Common myeloid progenitor, CD34-positive (primary cell): ENCODE data around the gene PHLDA3.

Source experiments
- CTCF ChIA-PET: fragments of 350-600 bp; sonication (Branson Sonifier 250); formaldehyde crosslinking; loops from one replicate; lab custom pipeline; 2021; ENCODE audit warnings: antibody characterized with exemption; lab: Charles Lee
- POLR2A ChIA-PET: fragments of 350-600 bp; sonication (Branson Sonifier 250); formaldehyde crosslinking; loops from one replicate; lab custom pipeline; 2021; ENCODE audit warnings: antibody characterized with exemption; lab: Charles Lee
- DNase-seq, 3 donors: peaks; one replicate each; pipeline versions ENCODE4 v3.0.0 to v3.0.0-alpha.2; 2013
- H3K27ac ChIP-seq, 2 experiments: 1 replicate in 1 of 2; 2 replicates in 1 of 2; pipeline ENCODE4 v1.7.0; 2013; ENCODE audit warnings: inconsistent platforms in 2 of 2, low read length in 2 of 2, mild to moderate bottlenecking in 2 of 2, low read depth in 1 of 2, moderate library complexity in 1 of 2; ENCODE audit not compliant: severe bottlenecking in 2 of 2, insufficient read depth in 1 of 2, poor library complexity in 1 of 2
- H3K27me3 ChIP-seq, 5 experiments: replicated peaks in 2 of 5; 1 replicate in 3 of 5; 2 replicates in 2 of 5; pipeline versions ENCODE4 v1.6.1 to v1.7.0; 2013; ENCODE audit warnings: low read length in 4 of 5, mild to moderate bottlenecking in 2 of 5, moderate library complexity in 2 of 5, inconsistent platforms in 1 of 5; ENCODE audit not compliant: insufficient read depth in 5 of 5, control insufficient read depth in 4 of 5
- H3K36me3 ChIP-seq, 4 experiments: 1 replicate in 2 of 4; 2 replicates in 2 of 4; pipeline versions ENCODE4 v1.6.1 to v1.7.0; 2013; ENCODE audit warnings: low read length in 3 of 4, control low read depth in 1 of 4, mild to moderate bottlenecking in 1 of 4; ENCODE audit not compliant: control insufficient read depth in 4 of 4, insufficient read depth in 4 of 4
- H3K4me1 ChIP-seq, 4 experiments: 1 replicate in 3 of 4; 2 replicates in 1 of 4; pipeline versions ENCODE4 v1.6.1 to v1.7.1; 2013; ENCODE audit warnings: low read length in 3 of 4, mild to moderate bottlenecking in 3 of 4, control low read depth in 1 of 4, inconsistent platforms in 1 of 4, moderate library complexity in 1 of 4; ENCODE audit not compliant: control insufficient read depth in 4 of 4, insufficient read depth in 4 of 4; ENCODE audit errors: control extremely low read depth in 1 of 4
- H3K4me3 ChIP-seq, 7 experiments: 1 replicate in 4 of 7; 2 replicates in 3 of 7; pipeline versions ENCODE4 v1.5.1 to v1.7.0; 2013; ENCODE audit warnings: mild to moderate bottlenecking in 7 of 7, low read length in 6 of 7, moderate library complexity in 6 of 7, inconsistent platforms in 2 of 7, low read depth in 2 of 7, control low read depth in 1 of 7; ENCODE audit not compliant: insufficient read depth in 4 of 7, control insufficient read depth in 1 of 7; ENCODE audit errors: extremely low read depth in 1 of 7
- H3K9me3 ChIP-seq, 5 experiments: 1 replicate in 4 of 5; 2 replicates in 1 of 5; pipeline versions ENCODE4 v1.6.1 to v1.7.1; 2013; ENCODE audit warnings: low read length in 4 of 5, mild to moderate bottlenecking in 2 of 5, inconsistent platforms in 1 of 5, low read depth in 1 of 5, moderate library complexity in 1 of 5; ENCODE audit not compliant: control insufficient read depth in 4 of 5, insufficient read depth in 2 of 5; ENCODE audit errors: control extremely low read depth in 1 of 5
- WGBS: methylation state at CpG from one replicate; pipeline ENCODE4 v1.1.5; 2013; ENCODE audit not compliant: insufficient coverage; 5-methylcytosine and 5-hydroxymethylcytosine counted together

PHLDA3 gene

GRCh38 chr1:201422026-201422425, 47.0 kb downstream of the PHLDA3 start:
- Histone ChIP-seq H3K9me3 (peaks cover 0 to 3% (median 0%) of the 10 kb centered on the region in 5 experiments), H3K27ac (no peak overlapping the region), H3K36me3 (no peaks in the 10 kb centered on the region), H3K4me3 (no peak overlapping the region), H3K4me1 (no peaks in the 10 kb centered on the region), H3K27me3 (peaks cover 0 to 5% (median 0%) of the 10 kb centered on the region in 5 experiments)
- DNase-seq: no peak
- CTCF ChIA-PET: interaction anchor here (1.8 kb wide), 1 partner anchor 14 kb away, joined by 5 read pairs; no protein-coding TSS in a partner anchor
- POLR2A ChIA-PET: no interaction called here
- 67% methylated on average over 1 of the region's 3 CpGs for WGBS

GRCh38 chr1:201421041-201421440, 47.9 kb downstream of the PHLDA3 start:
- CTCF ChIA-PET: interaction anchor here (1.2 to 1.8 kb wide), 2 partner anchors 12 to 15 kb away, joined by 3 to 5 read pairs; no protein-coding TSS in a partner anchor
- POLR2A ChIA-PET: no interaction called here
- Histone ChIP-seq H3K27me3 (peaks cover 0 to 5% (median 0%) of the 10 kb centered on the region in 5 experiments), H3K27ac (no peak overlapping the region), H3K4me1 (no peaks in the 10 kb centered on the region), H3K4me3 (no peak overlapping the region), H3K9me3 (peaks cover 0 to 3% (median 0%) of the 10 kb centered on the region in 5 experiments), H3K36me3 (no peaks in the 10 kb centered on the region)
- DNase-seq: no peak
- 97% methylated on average over 7 of the region's 8 CpGs for WGBS

- 100% methylated on average over 7 of the region's 7 CpGs for WGBS
- CTCF ChIA-PET: interaction anchor here (1.2 to 1.8 kb wide), 2 partner anchors 12 to 15 kb away, joined by 3 to 5 read pairs; no protein-coding TSS in a partner anchor
- peaks cover 0 to 3% (median 0%) of the 10 kb centered on the region in 5 experiments for H3K9me3 ChIP-seq
- H3K27me3 ChIP-seq: peaks cover 0 to 5% (median 0%) of the 10 kb centered on the region in 5 experiments
- H3K4me3 ChIP-seq: no peak overlapping the region
- POLR2A ChIA-PET: no interaction called here
- no peaks in the 10 kb centered on the region for H3K4me1 ChIP-seq
- H3K27ac ChIP-seq: no peak overlapping the region
- no peaks in the 10 kb centered on the region for H3K36me3 ChIP-seq
- no peak for DNase-seq
Observed at GRCh38 chr1:201420608-201421002, 48.4 kb downstream of the PHLDA3 start.

GRCh38 chr1:201419746-201420607, 49.0 kb downstream of the PHLDA3 start:
- ChIA-PET POLR2A (no interaction called here), CTCF (interaction anchor here (1.2 to 2.2 kb wide), 2 partner anchors 11 to 34 kb away, joined by 3 to 6 read pairs; no protein-coding TSS in a partner anchor)
- H3K27ac ChIP-seq: no peak overlapping the region
- peaks cover 0 to 6% (median 3%) of the 10 kb centered on the region in 5 experiments for H3K9me3 ChIP-seq
- 82% methylated on average over 10 of the region's 12 CpGs for WGBS
- H3K36me3 ChIP-seq: no peaks in the 10 kb centered on the region
- H3K27me3 ChIP-seq: peaks cover 0 to 5% (median 0%) of the 10 kb centered on the region in 5 experiments
- no peak for DNase-seq
- no peak overlapping the region for H3K4me3 ChIP-seq
- H3K4me1 ChIP-seq: no peaks in the 10 kb centered on the region

- CTCF ChIA-PET: interaction anchor here (2.2 kb wide), 1 partner anchor 34 kb away, joined by 6 read pairs; no protein-coding TSS in a partner anchor
- Histone ChIP-seq H3K9me3 (peaks cover 0 to 8% (median 3%) of the 10 kb centered on the region in 5 experiments), H3K27me3 (peaks cover 0 to 5% (median 0%) of the 10 kb centered on the region in 5 experiments), H3K4me3 (no peak overlapping the region), H3K36me3 (no peaks in the 10 kb centered on the region), H3K4me1 (no peaks in the 10 kb centered on the region), H3K27ac (no peak overlapping the region)
- POLR2A ChIA-PET: no interaction called here
- no peak for DNase-seq
- 86% methylated on average over 3 of the region's 4 CpGs for WGBS
Observed at GRCh38 chr1:201419256-201419655, 49.7 kb downstream of the PHLDA3 start.

GRCh38 chr1:201418461-201418860, 50.5 kb downstream of the PHLDA3 start:
- H3K27ac ChIP-seq: no peak overlapping the region
- peaks cover 0 to 5% (median 0%) of the 10 kb centered on the region in 5 experiments for H3K27me3 ChIP-seq
- ChIA-PET CTCF (interaction anchor here (0.8 to 2.2 kb wide), 5 partner anchors 9 to 33 kb away, joined by 3 to 7 read pairs (median 5); no protein-coding TSS in a partner anchor), POLR2A (interaction anchor here (0.7 kb wide), 1 partner anchor 284 kb away, joined by 6 read pairs; no protein-coding TSS in a partner anchor)
- H3K9me3 ChIP-seq: peaks cover 0 to 8% (median 2%) of the 10 kb centered on the region in 5 experiments
- H3K4me1 ChIP-seq: no peaks in the 10 kb centered on the region
- H3K4me3 ChIP-seq: no peak overlapping the region
- no CpG with 5 or more reads among the region's 3 CpGs for WGBS
- no peak for DNase-seq
- H3K36me3 ChIP-seq: no peaks in the 10 kb centered on the region
